ENCODE measurements around the gene JADE2.

The JADE2 gene

GRCh38 chr5:134570886-134571285 is 45.4 kb downstream of the JADE2 start:
- no peak for DNase-seq

GRCh38 chr5:134571693-134572405 is 46.4 kb downstream of the JADE2 start:
- DNase-seq, result no peak

- no peak for DNase-seq
These were observed 47.3 kb downstream of the JADE2 start for GRCh38 chr5:134572811-134573210.

GRCh38 chr5:134574521-134574920 is 49.1 kb downstream of the JADE2 start:
- DNase-seq, result no peak

GRCh38 chr5:134575316-134575715 is 49.8 kb downstream of the JADE2 start:
- no peak for DNase-seq

- DNase-seq, result no peak
These were observed 51.0 kb downstream of the JADE2 start for GRCh38 chr5:134576386-134577021.

GRCh38 chr5:134577022-134577795 is 51.7 kb downstream of the JADE2 start:
- no peak for DNase-seq

- DNase-seq, result peak; percentile 79
These were observed 52.5 kb downstream of the JADE2 start for GRCh38 chr5:134577796-134578577.

- DNase-seq, result no peak
These were observed 53.3 kb downstream of the JADE2 start for GRCh38 chr5:134578578-134579283.

- no peak for DNase-seq
These were observed 53.9 kb downstream of the JADE2 start for GRCh38 chr5:134579284-134579771.

- DNase-seq, result no peak
These were observed 54.6 kb downstream of the JADE2 start for GRCh38 chr5:134580001-134580460.

GRCh38 chr5:134581241-134581981 is 55.9 kb downstream of the JADE2 start:
- DNase-seq, result no peak

- no peak for DNase-seq
These were observed 56.8 kb downstream of the JADE2 start for GRCh38 chr5:134582281-134582680.

GRCh38 chr5:134582941-134583340 is 57.5 kb downstream of the JADE2 start:
- DNase-seq, result no peak

GRCh38 chr5:134583766-134584165 is 58.3 kb downstream of the JADE2 start:
- no peak for DNase-seq

- DNase-seq, result no peak
These were observed 59.2 kb downstream of the JADE2 start for GRCh38 chr5:134584662-134585061.

GRCh38 chr5:134585966-134586365 is 60.5 kb downstream of the JADE2 start:
- no peak for DNase-seq

GRCh38 chr5:134586866-134587524 is 61.5 kb downstream of the JADE2 start:
- DNase-seq, result peak; percentile 65

- DNase-seq, result no peak
These were observed 65.7 kb downstream of the JADE2 start for GRCh38 chr5:134590992-134591659.

GRCh38 chr5:134592141-134592746 is 66.8 kb downstream of the JADE2 start:
- no peak for DNase-seq

Measured in right hindlimb (tissue), 1 donor.